Activated CD4-positive, alpha-beta memory T cell treated with anti-CD3 and anti-CD28 coated beads for 36 hours (primary cell): ENCODE data around the gene SPARCL1. TPM values are rescaled to one million over a fixed set of nuclear protein-coding genes. Genes with fewer than 3 reads are reported as not detected.
"Not testable (repeated sequence)": the region's sequence is repeated elsewhere in the genome, so short reads cannot be mapped to it uniquely, and the experiment has no call there.

ENCODE experiments used
- CTCF ChIA-PET: fragments of 350-600 bp; sonication (Branson Sonifier 250); formaldehyde crosslinking; loops from one replicate; lab custom pipeline; 2021; ENCODE audit warnings: antibody characterized with exemption, inconsistent platforms; lab: Charles Lee
- POLR2A ChIA-PET: fragments of 350-600 bp; sonication (Branson Sonifier 250); formaldehyde crosslinking; loops from one replicate; lab custom pipeline; 2021; ENCODE audit warnings: antibody characterized with exemption; lab: Charles Lee
- DNase-seq: peaks from one replicate; pipeline ENCODE4 v3.0.0-alpha.2; 2020
- H3K27ac Mint-ChIP-seq: one replicate; pipeline ENCODE4 v1.8.0; 2021; ENCODE audit warnings: mixed read lengths
- H3K27me3 Mint-ChIP-seq: one replicate; pipeline ENCODE4 v1.8.0; 2021; ENCODE audit warnings: mixed read lengths
- H3K36me3 Mint-ChIP-seq: one replicate; pipeline ENCODE4 v1.8.0; 2021; ENCODE audit warnings: mixed read lengths
- H3K4me1 Mint-ChIP-seq: one replicate; pipeline ENCODE4 v1.8.0; 2021; ENCODE audit warnings: low read depth, mixed read lengths
- H3K4me3 Mint-ChIP-seq: one replicate; pipeline ENCODE4 v1.8.0; 2021; ENCODE audit warnings: mild to moderate bottlenecking, mixed read lengths
- H3K9me3 Mint-ChIP-seq: one replicate; pipeline ENCODE4 v1.8.0; 2021; ENCODE audit warnings: mixed read lengths
- intact Hi-C: fragments of 100-400 bp; cut with micrococcal nuclease; formaldehyde crosslinking; loops from one replicate; pipeline ENCODE4 v1.15.1; 2023
- total RNA-seq, 2 experiments: library from RNA; stranded (reverse); gene quantifications; one replicate each; pipeline ENCODE4 v1.2.3, GENCODE V29; 2021

The SPARCL1 gene
- total RNA-seq, 2 experiments from 2014 or later = not detected

DNA sequence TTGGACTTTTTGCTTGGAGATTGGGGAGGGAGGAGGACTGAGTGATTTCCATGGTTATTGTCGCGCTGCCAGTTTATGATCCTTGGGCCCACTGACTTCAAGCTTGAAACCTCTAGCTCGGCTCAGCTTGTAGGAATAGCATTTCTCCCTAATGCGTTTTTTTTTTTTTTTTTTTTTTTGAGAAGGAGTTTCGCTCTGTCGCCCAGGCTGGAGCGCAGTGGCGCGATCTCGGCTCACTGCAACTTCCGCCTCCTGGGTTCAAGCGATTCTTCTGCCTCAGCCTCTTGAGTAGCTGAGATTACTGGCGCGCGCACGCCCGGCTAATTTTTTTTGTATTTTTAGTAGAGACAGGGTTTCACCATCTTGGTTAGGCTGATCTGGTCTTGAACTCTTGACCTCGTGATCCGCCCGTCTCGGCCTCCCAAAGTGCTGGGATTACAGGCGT, 105.1 kb downstream of the SPARCL1 start:
- H3K9me3 Mint-ChIP-seq, DNase-seq, POLR2A ChIA-PET, intact Hi-C loops, H3K27ac Mint-ChIP-seq, CTCF ChIA-PET, H3K36me3 Mint-ChIP-seq, H3K27me3 Mint-ChIP-seq: not testable (repeated sequence)
- H3K4me3 Mint-ChIP-seq = peak overlapping the region; percentile 65
- H3K4me1 Mint-ChIP-seq = peaks cover 36% of the 10 kb centered on the region

Other genes starting within 250 kb of the SPARCL1 start
- under 1 TPM in 1 of 2 experiments, not detected in 1; 0.12 TPM for gene HSD17B13, start 206.5 kb downstream of the SPARCL1 start, total RNA-seq
- gene HSD17B11, start 138.2 kb downstream of the SPARCL1 start, total RNA-seq = 10 to 100 TPM; 19.8 to 20.8 TPM
- 10 to 100 TPM; 13.1 to 13.9 TPM for gene NUDT9, start 106.8 kb downstream of the SPARCL1 start, total RNA-seq
- gene DSPP, start 79.2 kb upstream of the SPARCL1 start, total RNA-seq = not detected
- gene DMP1, start 120.9 kb upstream of the SPARCL1 start, total RNA-seq = not detected